Measurements from ENCODE around the gene PCDHB5.
A peak's percentile ranks its signal among the peaks of the same experiment; 100 is the strongest.
"Not testable (repeated sequence)": the region's sequence is repeated elsewhere in the genome, so short reads cannot be mapped to it uniquely, and the experiment has no call there.

Gene PCDHB5

GRCh38 chr5:141135030-141135717 lies at the start of gene PCDHB5:
PCDHB5 (plus strand) TSS chr5:141135206; CDS start chr5:141135435, 229 bp downstream.
- DNase-seq = no peak

GRCh38 chr5:141094481-141095262 lies 40.3 kb upstream of the PCDHB5 start, which contains the start of gene PCDHB2:
PCDHB2 (plus strand) TSS chr5:141094615; CDS start chr5:141094791, 176 bp downstream.
- DNase-seq = no peak

GRCh38 chr5:141095263-141095641 lies 39.8 kb upstream of the PCDHB5 start:
- no peak for DNase-seq

- not testable (repeated sequence) for DNase-seq
These were observed 38.8 kb upstream of the PCDHB5 start for GRCh38 chr5:141096181-141096580.

DNA sequence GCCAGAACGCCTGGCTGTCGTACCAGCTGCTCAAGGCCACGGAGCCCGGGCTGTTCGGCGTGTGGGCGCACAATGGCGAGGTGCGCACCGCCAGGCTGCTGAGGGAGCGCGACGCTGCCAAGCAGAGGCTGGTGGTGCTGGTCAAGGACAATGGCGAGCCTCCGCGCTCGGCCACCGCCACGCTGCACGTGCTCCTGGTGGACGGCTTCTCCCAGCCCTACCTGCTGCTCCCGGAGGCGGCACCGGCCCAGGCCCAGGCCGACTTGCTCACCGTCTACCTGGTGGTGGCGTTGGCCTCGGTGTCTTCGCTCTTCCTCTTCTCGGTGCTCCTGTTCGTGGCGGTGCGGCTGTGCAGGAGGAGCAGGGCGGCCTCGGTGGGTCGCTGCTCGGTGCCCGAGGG lies 38.4 kb upstream of the PCDHB5 start:
- DNase-seq = not testable (repeated sequence)

DNA sequence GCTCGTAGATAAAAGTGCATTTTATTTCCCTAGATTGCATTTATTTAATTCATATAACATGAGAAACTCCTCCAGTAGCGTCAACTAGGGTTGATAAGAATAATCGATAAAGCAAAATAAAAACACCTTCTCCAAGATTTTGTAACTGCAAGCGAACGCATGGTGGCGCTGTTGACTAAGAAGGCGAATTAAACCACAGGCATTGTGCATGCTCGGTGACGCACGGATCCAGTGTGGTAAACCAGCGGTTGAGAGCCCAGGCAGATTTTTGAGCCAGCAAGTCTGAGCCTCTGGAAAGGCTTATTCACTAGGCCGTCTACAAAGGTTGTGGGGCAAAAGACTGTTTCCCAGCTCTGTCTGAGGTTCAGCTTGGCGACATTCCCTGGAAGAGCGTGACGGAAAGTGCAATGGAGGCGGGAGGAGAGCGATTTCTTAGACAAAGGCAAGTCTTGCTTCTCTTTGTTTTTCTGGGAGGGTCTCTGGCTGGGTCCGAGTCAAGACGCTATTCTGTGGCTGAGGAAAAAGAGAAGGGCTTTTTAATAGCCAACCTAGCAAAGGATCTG lies 34.7 kb upstream of the PCDHB5 start, which contains the start of gene PCDHB3:
PCDHB3 (plus strand) TSS at position 231 of the 563 bp plus-strand sequence; CDS start at position 408, 177 bp downstream.
- DNase-seq = peak; percentile 6 to 34

DNA sequence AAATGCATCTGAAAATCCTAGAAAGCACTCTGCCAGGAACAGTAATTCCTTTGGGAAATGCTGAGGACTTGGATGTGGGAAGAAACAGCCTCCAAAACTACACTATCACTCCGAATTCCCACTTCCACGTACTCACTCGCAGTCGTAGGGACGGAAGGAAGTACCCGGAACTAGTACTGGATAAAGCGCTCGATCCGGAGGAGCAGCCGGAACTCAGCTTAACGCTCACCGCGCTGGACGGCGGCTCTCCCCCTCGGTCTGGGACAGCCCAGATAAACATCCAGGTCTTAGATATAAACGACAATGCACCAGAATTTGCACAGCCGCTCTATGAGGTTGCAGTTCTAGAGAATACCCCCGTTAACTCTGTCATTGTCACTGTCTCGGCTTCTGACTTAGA lies 33.9 kb upstream of the PCDHB5 start:
- no peak for DNase-seq

GRCh38 chr5:141102070-141102469 lies 32.9 kb upstream of the PCDHB5 start:
- DNase-seq = not testable (repeated sequence)

GRCh38 chr5:141102471-141102870 lies 32.5 kb upstream of the PCDHB5 start:
- not testable (repeated sequence) for DNase-seq

- DNase-seq = no peak
These were observed 29.7 kb upstream of the PCDHB5 start for GRCh38 chr5:141105350-141105749.

DNA sequence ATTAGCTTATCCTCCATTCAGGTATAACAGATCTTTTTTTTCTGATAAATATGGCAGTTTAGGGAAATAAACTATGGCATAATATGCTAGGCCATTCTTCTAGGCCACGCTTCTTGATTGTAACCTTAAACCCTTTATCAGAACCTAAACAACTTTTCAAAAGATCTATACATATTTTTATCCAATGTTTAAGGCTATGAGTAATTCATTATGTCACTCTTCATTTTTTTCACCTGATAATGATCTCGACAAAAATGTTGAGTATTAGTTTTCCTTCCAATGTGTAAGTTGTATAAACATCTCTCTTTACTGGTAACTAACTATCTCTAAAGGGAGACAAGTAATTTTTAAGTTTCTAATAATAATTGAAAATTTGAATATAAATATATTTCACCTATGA lies 15.8 kb upstream of the PCDHB5 start:
- no peak for DNase-seq

- DNase-seq = no peak
These were observed 13.4 kb upstream of the PCDHB5 start, which contains the start of gene PCDHB4 for GRCh38 chr5:141121563-141121962. PCDHB4 (plus strand) TSS chr5:141121818; CDS start chr5:141121999, 181 bp downstream.

DNA sequence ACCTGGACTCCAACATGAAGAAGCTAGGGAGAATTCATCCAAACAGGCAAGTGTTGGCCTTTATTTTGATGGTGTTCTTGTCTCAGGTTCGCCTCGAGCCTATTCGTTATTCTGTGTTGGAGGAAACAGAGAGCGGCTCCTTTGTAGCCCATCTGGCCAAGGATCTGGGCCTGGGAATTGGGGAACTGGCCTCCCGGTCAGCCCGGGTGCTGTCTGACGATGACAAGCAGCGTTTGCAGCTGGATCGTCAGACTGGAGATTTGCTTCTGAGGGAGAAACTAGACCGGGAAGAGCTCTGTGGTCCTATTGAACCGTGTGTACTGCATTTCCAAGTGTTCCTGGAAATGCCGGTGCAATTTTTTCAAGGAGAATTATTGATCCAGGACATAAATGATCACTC lies 13.0 kb upstream of the PCDHB5 start:
- no peak for DNase-seq

DNA sequence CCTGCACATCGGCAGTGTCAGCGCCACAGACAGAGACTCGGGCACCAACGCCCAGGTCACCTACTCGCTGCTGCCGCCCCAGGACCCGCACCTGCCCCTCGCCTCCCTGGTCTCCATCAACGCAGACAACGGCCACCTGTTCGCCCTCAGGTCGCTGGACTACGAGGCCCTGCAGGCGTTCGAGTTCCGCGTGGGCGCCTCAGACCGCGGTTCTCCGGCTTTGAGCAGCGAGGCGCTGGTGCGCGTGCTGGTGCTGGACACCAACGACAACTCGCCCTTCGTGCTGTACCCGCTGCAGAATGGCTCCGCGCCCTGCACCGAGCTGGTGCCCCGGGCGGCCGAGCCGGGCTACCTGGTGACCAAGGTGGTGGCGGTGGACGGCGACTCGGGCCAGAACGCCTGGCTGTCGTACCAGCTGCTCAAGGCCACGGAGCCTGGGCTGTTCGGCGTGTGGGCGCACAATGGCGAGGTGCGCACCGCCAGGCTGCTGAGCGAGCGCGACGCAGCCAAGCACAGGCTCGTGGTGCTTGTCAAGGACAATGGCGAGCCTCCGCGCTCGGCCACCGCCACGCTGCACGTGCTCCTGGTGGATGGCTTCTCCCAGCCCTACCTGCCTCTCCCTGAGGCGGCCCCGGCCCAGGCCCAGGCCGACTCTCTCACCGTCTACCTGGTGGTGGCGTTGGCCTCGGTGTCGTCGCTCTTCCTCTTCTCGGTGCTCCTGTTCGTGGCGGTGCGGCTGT lies 11.4 kb upstream of the PCDHB5 start:
- not testable (repeated sequence) for DNase-seq

- DNase-seq = no peak
These were observed 7.7 kb upstream of the PCDHB5 start for GRCh38 chr5:141127305-141127704.

- no peak for DNase-seq
These were observed 786 bp downstream of the PCDHB5 start for GRCh38 chr5:141135718-141136266.

GRCh38 chr5:141137346-141137745 lies 2.3 kb downstream of the PCDHB5 start:
- not testable (repeated sequence) for DNase-seq

DNA sequence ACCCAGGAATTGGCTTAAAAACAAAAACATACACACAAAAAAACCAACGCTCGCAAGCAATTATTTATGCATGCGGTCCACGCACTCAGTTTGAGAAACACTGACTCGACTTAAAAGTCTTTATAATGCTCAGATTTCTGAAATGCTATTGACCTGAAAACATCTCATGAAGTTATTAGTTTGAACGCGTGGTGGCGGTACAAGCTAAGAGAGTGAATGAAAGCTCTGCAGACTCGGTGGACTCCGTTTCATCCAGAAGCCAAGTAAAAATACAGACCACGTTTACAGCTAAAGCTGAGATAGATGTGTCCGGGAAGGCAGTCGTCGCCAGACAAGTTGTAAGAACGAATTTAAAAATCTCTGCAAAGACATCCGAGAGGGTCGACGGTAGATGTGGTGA lies 14.8 kb downstream of the PCDHB5 start, which contains the start of gene PCDHB6:
PCDHB6 (plus strand) TSS at position 246 of the 400 bp plus-strand sequence. CDS start 201 bp downstream, outside the sequence.
- no peak for DNase-seq

DNA sequence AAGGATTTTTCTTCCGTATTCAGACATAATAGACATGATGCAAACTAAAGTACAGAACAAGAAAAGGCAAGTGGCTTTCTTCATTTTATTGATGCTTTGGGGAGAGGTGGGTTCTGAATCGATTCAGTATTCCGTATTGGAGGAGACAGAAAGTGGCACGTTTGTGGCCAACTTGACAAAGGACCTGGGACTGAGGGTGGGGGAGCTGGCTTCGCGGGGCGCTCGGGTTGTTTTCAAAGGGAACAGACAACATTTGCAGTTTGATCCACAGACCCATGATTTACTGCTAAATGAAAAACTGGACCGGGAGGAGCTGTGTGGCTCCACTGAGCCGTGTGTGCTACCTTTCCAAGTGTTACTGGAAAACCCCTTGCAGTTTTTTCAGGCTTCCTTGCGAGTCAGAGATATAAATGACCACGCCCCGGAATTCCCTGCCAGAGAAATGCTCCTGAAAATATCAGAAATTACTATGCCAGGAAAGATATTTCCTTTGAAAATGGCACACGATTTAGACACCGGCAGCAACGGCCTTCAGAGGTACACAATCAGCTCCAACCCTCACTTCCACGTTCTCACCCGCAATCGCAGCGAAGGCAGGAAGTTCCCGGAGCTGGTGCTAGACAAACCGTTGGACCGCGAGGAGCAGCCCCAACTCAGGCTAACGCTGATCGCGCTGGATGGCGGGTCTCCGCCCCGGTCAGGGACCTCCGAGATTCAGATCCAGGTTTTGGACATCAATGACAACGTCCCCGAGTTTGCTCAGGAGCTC lies 15.4 kb downstream of the PCDHB5 start:
- DNase-seq = no peak

- DNase-seq = no peak
These were observed 16.0 kb downstream of the PCDHB5 start for GRCh38 chr5:141150993-141151325.

DNA sequence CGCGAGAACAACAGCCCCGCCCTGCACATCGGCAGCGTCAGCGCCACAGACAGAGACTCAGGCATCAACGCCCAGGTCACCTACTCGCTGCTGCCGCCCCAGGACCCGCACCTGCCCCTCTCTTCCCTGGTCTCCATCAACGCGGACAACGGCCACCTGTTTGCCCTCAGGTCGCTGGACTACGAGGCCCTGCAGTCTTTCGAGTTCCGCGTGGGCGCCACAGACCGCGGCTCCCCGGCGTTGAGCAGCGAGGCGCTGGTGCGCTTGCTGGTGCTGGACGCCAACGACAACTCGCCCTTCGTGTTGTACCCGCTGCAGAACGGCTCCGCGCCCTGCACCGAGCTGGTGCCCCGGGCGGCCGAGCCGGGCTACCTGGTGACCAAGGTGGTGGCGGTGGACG lies 16.6 kb downstream of the PCDHB5 start:
- DNase-seq = not testable (repeated sequence)

DNA sequence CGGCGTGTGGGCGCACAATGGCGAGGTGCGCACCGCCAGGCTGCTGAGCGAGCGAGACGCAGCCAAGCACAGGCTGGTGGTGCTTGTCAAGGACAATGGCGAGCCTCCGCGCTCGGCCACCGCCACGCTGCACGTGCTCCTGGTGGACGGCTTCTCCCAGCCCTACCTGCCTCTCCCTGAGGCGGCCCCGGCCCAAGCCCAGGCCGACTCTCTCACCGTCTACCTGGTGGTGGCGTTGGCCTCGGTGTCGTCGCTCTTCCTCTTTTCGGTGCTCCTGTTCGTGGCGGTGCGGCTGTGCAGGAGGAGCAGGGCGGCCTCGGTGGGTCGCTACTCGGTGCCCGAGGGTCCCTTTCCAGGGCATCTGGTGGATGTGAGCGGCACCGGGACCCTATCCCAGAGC lies 17.1 kb downstream of the PCDHB5 start:
- not testable (repeated sequence) for DNase-seq
